LoVo (cell line): Measurements from ENCODE around the gene BROX.

ENCODE experiments used
- DNase-seq: peaks from one replicate; pipeline ENCODE4 v3.0.0-alpha.2; 2016; ENCODE audit warnings: low spot score

BROX gene

DNA sequence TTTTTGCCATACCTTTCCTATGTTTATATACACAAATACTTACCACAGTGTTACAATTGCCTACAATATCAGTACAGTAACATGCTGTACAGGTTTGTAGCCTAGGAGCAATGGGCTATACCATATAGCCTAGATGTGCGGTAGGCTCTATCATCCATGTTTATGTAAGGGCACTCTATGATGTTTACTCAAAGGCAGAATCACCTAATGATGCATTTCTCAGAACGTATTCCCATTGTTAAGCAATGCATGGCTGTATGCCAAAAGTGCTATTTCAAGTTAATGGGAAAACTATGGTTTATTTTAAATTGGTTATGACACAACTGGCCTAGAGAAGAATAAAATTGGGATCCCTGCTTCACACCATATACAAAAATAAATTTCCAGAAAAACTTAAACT, 65.6 kb downstream of the BROX start:
- no peak for DNase-seq

DNA sequence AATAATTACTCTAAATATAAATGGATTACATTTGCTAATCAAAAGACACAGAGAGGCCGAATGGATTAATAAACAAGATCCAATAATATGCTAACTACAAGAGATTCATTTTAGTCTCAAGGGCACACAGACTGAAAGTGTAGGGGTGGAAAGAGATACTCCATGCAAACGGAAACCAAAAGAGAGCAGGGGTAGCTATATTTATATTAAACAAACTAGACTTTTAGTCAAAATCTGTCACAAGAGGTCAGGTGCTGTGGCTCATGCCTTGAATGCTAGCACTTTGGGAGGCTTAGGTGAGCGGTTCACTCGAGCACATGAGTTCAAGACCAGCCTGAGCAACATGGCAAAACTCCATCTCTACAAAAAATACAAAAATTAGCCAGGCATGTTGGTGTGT, 68.9 kb downstream of the BROX start:
- no peak for DNase-seq

DNA sequence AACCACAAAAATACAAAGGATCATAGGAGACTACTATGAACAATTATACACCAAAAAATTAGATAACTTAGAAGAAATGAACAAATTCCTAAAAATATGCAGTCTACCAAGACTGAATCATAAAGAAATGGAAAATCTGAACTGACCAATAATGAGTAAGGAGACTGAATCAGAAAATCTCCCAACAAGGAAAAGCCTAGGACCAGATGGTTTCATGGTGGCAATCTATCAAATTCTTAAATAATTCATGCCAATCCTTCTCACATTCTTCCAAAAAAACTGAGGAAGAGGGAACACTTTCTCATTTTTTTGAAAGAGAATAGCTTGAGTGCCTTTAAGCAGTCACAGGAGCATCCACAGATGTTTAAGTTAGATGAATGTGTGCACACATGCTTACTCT, 70.7 kb downstream of the BROX start:
- no peak for DNase-seq

DNA sequence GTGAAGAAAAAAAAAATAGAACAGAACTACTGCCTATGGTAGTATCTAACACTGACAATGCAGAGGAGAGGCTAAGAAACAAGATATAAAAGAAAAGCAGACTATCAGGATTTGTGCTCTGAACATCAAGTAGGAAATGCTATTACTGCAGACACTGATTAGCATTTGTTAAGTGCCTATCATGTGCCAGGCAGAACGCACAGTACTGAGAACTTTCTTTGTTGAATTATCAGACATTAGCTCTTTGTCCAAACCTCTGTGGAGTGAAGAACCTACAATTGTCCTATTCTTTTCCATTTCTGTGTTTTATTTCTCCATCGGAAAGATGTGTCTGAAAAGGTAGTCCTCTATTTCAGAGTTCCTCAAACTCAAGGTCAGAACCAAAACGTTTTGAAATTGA, 72.0 kb downstream of the BROX start:
- no peak for DNase-seq
